H1 (cell line): Measurements from ENCODE around the gene MFGE8. TPM values are rescaled to one million over a fixed set of nuclear protein-coding genes. Genes with fewer than 3 reads are reported as not detected.

Experiments
- CTCF ChIA-PET: fragments of 300-600 bp; sonication (Branson Sonifier 250); formaldehyde crosslinking; loops from one replicate; lab custom pipeline; 2021; ENCODE audit not compliant: partially characterized antibody; lab: Charles Lee
- POLR2A ChIA-PET: fragments of 300-600 bp; sonication (Branson Sonifier 250); formaldehyde crosslinking; loops from one replicate; lab custom pipeline; 2021; ENCODE audit warnings: inconsistent platforms; ENCODE audit not compliant: partially characterized antibody; lab: Charles Lee
- DNase-seq, 2 experiments: peaks; one replicate each; pipeline versions ENCODE4 v3.0.0 to v3.0.0-alpha.2; 2010 to 2022; ENCODE audit warnings: low spot score in 2 of 2, low read depth in 1 of 2, mixed read lengths in 1 of 2
- FAIRE-seq: peaks from 2 replicates; lab custom pipeline; 2011; peaks lifted over from hg19 to GRCh38; lab: Jason Lieb, UNC
- H2AFZ ChIP-seq: 2 replicates; pipeline ENCODE4 v1.8.1; 2012; ENCODE audit warnings: low read length, inconsistent platforms
- H2AK5ac ChIP-seq: 2 replicates; pipeline ENCODE4 v1.6.1; 2013; ENCODE audit warnings: low read depth, low read length
- H2BK120ac ChIP-seq: replicated peaks from 2 replicates; pipeline ENCODE3; 2013; ENCODE audit warnings: low read depth, low read length, inconsistent platforms
- H2BK12ac ChIP-seq: 2 replicates; pipeline ENCODE4 v1.6.1; 2013; ENCODE audit warnings: low read depth, low read length
- H2BK15ac ChIP-seq: 2 replicates; pipeline ENCODE4 v1.6.1; 2013; ENCODE audit warnings: low read length
- H2BK20ac ChIP-seq: 2 replicates; pipeline ENCODE4 v1.6.1; 2013; ENCODE audit warnings: low read length
- H2BK5ac ChIP-seq: 2 replicates; pipeline ENCODE4 v1.6.1; 2013; ENCODE audit warnings: low read depth, low read length
- H3K14ac ChIP-seq: 2 replicates; pipeline ENCODE4 v1.6.1; 2013; ENCODE audit warnings: inconsistent platforms; ENCODE audit not compliant: insufficient read length
- H3K18ac ChIP-seq: 2 replicates; pipeline ENCODE4 v1.6.1; 2013; ENCODE audit warnings: low read length; ENCODE audit errors: extremely low read depth
- H3K23ac ChIP-seq: 2 replicates; pipeline ENCODE4 v1.6.1; 2013; ENCODE audit warnings: inconsistent platforms; ENCODE audit not compliant: insufficient read length
- H3K23me2 ChIP-seq: 2 replicates; pipeline ENCODE4 v1.6.1; 2013; ENCODE audit warnings: low read depth, low read length
- H3K27ac ChIP-seq: 2 replicates; pipeline ENCODE4 v1.6.1; 2011; ENCODE audit warnings: low read depth, low read length, inconsistent platforms
- H3K27me3 ChIP-seq, 4 experiments: replicated peaks in 1 of 4; 1 replicate in 1 of 4; 2 replicates in 3 of 4; pipeline versions ENCODE4 v1.6.1 to v1.8.1; 2011 to 2013; ENCODE audit warnings: low read length in 3 of 4, mild to moderate bottlenecking in 3 of 4, inconsistent platforms in 2 of 4, mixed read lengths in 2 of 4, moderate library complexity in 1 of 4; ENCODE audit not compliant: control insufficient read depth in 3 of 4, insufficient read depth in 3 of 4; ENCODE audit errors: extremely low read depth in 1 of 4
- H3K36me3 ChIP-seq, 4 experiments: 2 replicates each; pipeline versions ENCODE4 v1.6.1 to v1.8.1; 2011 to 2013; ENCODE audit warnings: mild to moderate bottlenecking in 4 of 4, low read length in 3 of 4, moderate library complexity in 2 of 4, control low read depth in 1 of 4, inconsistent platforms in 1 of 4; ENCODE audit not compliant: insufficient read depth in 4 of 4, control insufficient read depth in 2 of 4
- H3K4ac ChIP-seq: replicated peaks from 2 replicates; pipeline ENCODE3; 2013; ENCODE audit warnings: low read length, low read depth, mixed read lengths, inconsistent platforms; ENCODE audit not compliant: insufficient read length
- H3K4me1 ChIP-seq, 4 experiments: replicated peaks in 1 of 4; 1 replicate in 1 of 4; 2 replicates in 3 of 4; pipeline versions ENCODE4 v1.6.1 to v1.8.1; 2011 to 2013; ENCODE audit warnings: low read length in 3 of 4, inconsistent platforms in 2 of 4, mixed read lengths in 1 of 4; ENCODE audit not compliant: insufficient read depth in 4 of 4, control insufficient read depth in 3 of 4
- H3K4me2 ChIP-seq, 2 experiments: 2 replicates each; pipeline versions ENCODE4 v1.6.1 to v1.8.1; 2011 to 2013; ENCODE audit warnings: low read depth in 2 of 2, low read length in 2 of 2, control low read depth in 1 of 2, inconsistent platforms in 1 of 2, mild to moderate bottlenecking in 1 of 2; ENCODE audit not compliant: insufficient read depth in 1 of 2
- H3K4me3 ChIP-seq, 4 experiments: fragments of 200-600, 300-600 bp in 1 of 4; sonication (generic), shearing (Covaris generic), sonication (Bioruptor Twin) in 1 of 4; 2 replicates each; pipeline versions ENCODE4 v1.5.1 to v1.8.1; 2011 to 2016; ENCODE audit warnings: low read length in 4 of 4, low read depth in 3 of 4, control low read depth in 2 of 4, inconsistent platforms in 2 of 4, mild to moderate bottlenecking in 2 of 4, mixed read lengths in 1 of 4, moderate library complexity in 1 of 4; ENCODE audit not compliant: insufficient read depth in 2 of 4; ENCODE audit errors: extremely low read depth in 1 of 4
- H3K56ac ChIP-seq: replicated peaks from 2 replicates; pipeline ENCODE3; 2013; ENCODE audit warnings: low read depth, mild to moderate bottlenecking, mixed read lengths, low read length, inconsistent platforms; ENCODE audit not compliant: insufficient read length
- H3K79me1 ChIP-seq: 2 replicates; pipeline ENCODE4 v1.6.1; 2013; ENCODE audit warnings: low read depth, low read length, control low read depth
- H3K79me2 ChIP-seq, 2 experiments: 2 replicates each; pipeline versions ENCODE4 v1.6.1 to v1.8.1; 2012 to 2013; ENCODE audit warnings: low read length in 2 of 2, mild to moderate bottlenecking in 2 of 2, inconsistent platforms in 1 of 2; ENCODE audit not compliant: insufficient read depth in 2 of 2, control insufficient read depth in 1 of 2
- H3K9ac ChIP-seq, 4 experiments: replicated peaks in 1 of 4; 1 replicate in 1 of 4; 2 replicates in 3 of 4; pipeline versions ENCODE4 v1.6.1 to v1.8.1; 2011 to 2013; ENCODE audit warnings: low read depth in 3 of 4, low read length in 3 of 4, control low read depth in 2 of 4, mild to moderate bottlenecking in 2 of 4, moderate library complexity in 2 of 4, inconsistent platforms in 1 of 4; ENCODE audit errors: extremely low read depth in 1 of 4
- H3K9me3 ChIP-seq, 2 experiments: 2 replicates each; pipeline versions ENCODE4 v1.6.1 to v1.8.1; 2012 to 2013; ENCODE audit warnings: mild to moderate bottlenecking in 2 of 2, moderate library complexity in 2 of 2, control low read depth in 1 of 2, inconsistent platforms in 1 of 2, low read depth in 1 of 2, low read length in 1 of 2, mixed read lengths in 1 of 2; ENCODE audit not compliant: insufficient read depth in 2 of 2
- H4K20me1 ChIP-seq, 2 experiments: replicated peaks in 1 of 2; 2 replicates each; pipeline versions ENCODE3 to v1.8.1; 2011 to 2013; ENCODE audit warnings: inconsistent platforms in 2 of 2, low read length in 2 of 2, mild to moderate bottlenecking in 1 of 2; ENCODE audit not compliant: insufficient read depth in 2 of 2, control insufficient read depth in 1 of 2
- H4K5ac ChIP-seq: 2 replicates; pipeline ENCODE4 v1.6.1; 2013; ENCODE audit warnings: low read length, low read depth, mixed read lengths, inconsistent platforms; ENCODE audit not compliant: insufficient read length
- H4K8ac ChIP-seq: 2 replicates; pipeline ENCODE4 v1.8.0; 2013; ENCODE audit warnings: mild to moderate bottlenecking, moderate library complexity, low read length, inconsistent platforms; ENCODE audit not compliant: insufficient read depth; ENCODE audit errors: extremely low read depth
- H4K91ac ChIP-seq: replicated peaks from 2 replicates; pipeline ENCODE3; 2013; ENCODE audit warnings: low read length, mixed read lengths, inconsistent platforms; ENCODE audit not compliant: insufficient read length
- BCL11A ChIP-seq, 2 experiments: IDR thresholded peaks; one replicate each; pipeline ENCODE4 v1.6.1; 2011; ENCODE audit warnings: low read depth in 2 of 2, low read length in 2 of 2, mild to moderate bottlenecking in 2 of 2
- EZH2 ChIP-seq: fragments of 200-600 bp; sonication (generic); IDR thresholded peaks from 2 replicates; pipeline ENCODE4 v1.7.1; 2012; ENCODE audit warnings: low read depth, mild to moderate bottlenecking, moderate library complexity, low read length, inconsistent platforms; ENCODE audit not compliant: severe bottlenecking
- FOSL1 ChIP-seq: IDR thresholded peaks from 2 replicates; pipeline ENCODE4 v1.6.1; 2011; ENCODE audit warnings: mild to moderate bottlenecking, low read depth, low read length, moderate library complexity; ENCODE audit not compliant: insufficient read depth
- JUND ChIP-seq: IDR thresholded peaks from 2 replicates; pipeline ENCODE4 v1.6.1; 2011; ENCODE audit warnings: mild to moderate bottlenecking, improper control_type of control experiment, low read length
- KDM1A ChIP-seq: fragments of 200-600, 300-600 bp; sonication (generic); IDR thresholded peaks from 2 replicates; pipeline ENCODE4 v1.7.1; 2016; ENCODE audit warnings: mild to moderate bottlenecking, low read length, borderline replicate concordance
- MAFK ChIP-seq: IDR thresholded peaks from 2 replicates; pipeline ENCODE4 v1.6.1; 2012; ENCODE audit warnings: low read depth, mild to moderate bottlenecking, improper control_type of control experiment, low read length
- POU5F1 ChIP-seq: IDR thresholded peaks from 2 replicates; pipeline ENCODE4 v1.6.1; 2011; ENCODE audit warnings: low read depth, mild to moderate bottlenecking, low read length, moderate library complexity
- SP1 ChIP-seq: IDR thresholded peaks from 2 replicates; pipeline ENCODE4 v1.6.1; 2011; ENCODE audit warnings: low read depth, low read length
- SP4 ChIP-seq: IDR thresholded peaks from 2 replicates; pipeline ENCODE4 v1.6.1; 2012; ENCODE audit warnings: low read length, inconsistent platforms
- TCF12 ChIP-seq: IDR thresholded peaks from 2 replicates; pipeline ENCODE4 v1.6.1; 2011; ENCODE audit warnings: low read depth, mild to moderate bottlenecking, low read length
- WGBS, 2 experiments: shearing (Covaris generic) in 1 of 2; methylation state at CpG; one replicate each; pipeline versions ENCODE4 v1.1.6 to v1.1.7; 2013 to 2015; ENCODE audit warnings: low lambda C conversion rate in 2 of 2, mixed read lengths in 2 of 2, inconsistent platforms in 1 of 2, low coverage in 1 of 2, missing lambda C conversion rate in 1 of 2; ENCODE audit not compliant: insufficient replicate concordance in 2 of 2, insufficient coverage in 1 of 2, insufficient read length in 1 of 2; ENCODE audit errors: extremely low coverage in 1 of 2, missing lambda C conversion rate in 1 of 2; 5-methylcytosine and 5-hydroxymethylcytosine counted together
- polyA plus RNA-seq, 7 experiments: library from polyadenylated mRNA; depleted of rRNA in 3 of 7; stranded (reverse) in 5 of 7; unstranded in 2 of 7; fragments of >200 nt in 5 of 7; fragments of 200-250 nt in 2 of 7; gene quantifications; 1 replicate in 5 of 7; 2 replicates in 1 of 7; 4 replicates in 1 of 7; pipeline versions ENCODE4 v1.2.1 to v1.2.3, GENCODE V29; 2011 to 2013; ENCODE audit warnings: missing spikeins in 2 of 7, mixed read lengths in 2 of 7
- total RNA-seq: library from RNA; stranded (reverse); fragmentation: NEBNext Ultra II Directional; extraction: Animal tissue kit (Norgen Biotek cat#: 25700); gene quantifications from 2 replicates; pipeline ENCODE4 v1.2.1, GENCODE V29; 2021

Gene MFGE8
- total and polyA plus RNA-seq, 2 of the 8 experiments (the other 6 are each of a cell fraction or from before 2014, with no cell fraction given) = 1,237 to 2,117 TPM

DNA sequence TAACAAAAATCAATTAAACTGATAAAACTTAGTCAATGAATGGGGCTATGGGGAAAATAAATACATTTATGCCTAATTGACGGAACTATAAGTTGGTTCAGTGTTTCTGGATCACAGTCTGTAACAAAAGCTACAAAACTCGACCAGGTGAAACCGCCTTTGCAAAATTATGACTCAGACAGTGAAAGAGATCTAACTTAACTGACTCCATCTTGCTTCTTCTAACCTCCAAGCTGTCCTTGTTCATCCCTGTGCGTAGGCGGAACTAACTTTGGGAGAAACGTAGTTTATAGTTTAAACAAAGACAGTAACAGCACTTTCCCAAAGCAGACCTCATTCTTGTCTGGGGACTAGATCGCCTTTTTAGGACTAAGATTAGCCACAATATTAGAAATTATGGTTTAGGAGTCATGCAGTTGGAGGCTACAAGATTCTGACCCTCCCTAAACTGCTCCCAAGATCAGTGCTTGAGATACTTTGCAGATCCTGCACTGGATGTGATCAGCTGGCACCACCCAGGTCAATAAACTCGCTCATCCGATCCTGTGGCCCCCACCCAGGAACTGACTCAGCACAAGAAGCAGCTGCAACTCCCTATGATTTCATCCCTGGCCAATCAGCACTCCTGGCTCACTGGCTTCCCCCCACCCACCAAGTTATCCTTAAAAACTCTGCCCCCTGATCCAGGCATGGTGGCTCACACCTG lies 7.2 kb upstream of the MFGE8 start:
- POLR2A ChIA-PET = interaction anchor here (0.6 to 2.3 kb wide), 4 partner anchors 8 to 20 kb away, joined by 3 to 6 read pairs (median 4); no protein-coding TSS in a partner anchor
- H4K91ac ChIP-seq = no peak overlapping the region
- H3K4me3 ChIP-seq = no peak overlapping the region
- no peaks in the 10 kb centered on the region for H3K36me3 ChIP-seq
- no peak for TF ChIP-seq JUND
- TF ChIP-seq TCF12 = no peak
- TF ChIP-seq SP4 = no peak
- TF ChIP-seq FOSL1 = no peak
- no peak for TF ChIP-seq KDM1A
- TF ChIP-seq MAFK = no peak
- no peak for TF ChIP-seq BCL11A (IDR thresholded peaks at IDR 0.05; ENCODE audit: low read depth in 2 of 2, low read length in 2 of 2)
- TF ChIP-seq SP1 = no peak
- TF ChIP-seq EZH2 = no peak
- no peak for TF ChIP-seq POU5F1
- TF ChIP-seq, all 59 proteins: peak for 0
- H2BK12ac ChIP-seq = no peak overlapping the region; the same call in 1 of the 2 replicates
- H2AK5ac ChIP-seq = no peak overlapping the region
- no peaks in the 10 kb centered on the region for H4K20me1 ChIP-seq
- H3K23me2 ChIP-seq = no peaks in the 10 kb centered on the region
- H3K79me2 ChIP-seq = no peaks in the 10 kb centered on the region
- H3K27me3 ChIP-seq = no peaks in the 10 kb centered on the region; a peak in 1 of 7 replicates
- H3K56ac ChIP-seq = no peak overlapping the region
- H4K5ac ChIP-seq = no peak overlapping the region
- H3K23ac ChIP-seq = no peak overlapping the region
- 0 out of 2 replicates have a peak overlapping the region, but pooled peaks have one; percentile 5 for H2BK20ac ChIP-seq
- no peak overlapping the region for H3K4ac ChIP-seq
- WGBS, 2 experiments = 91% methylated on average over 9 of the region's 9 CpGs; no CpG with 5 or more reads in 1 of the 2 experiments
- H3K18ac ChIP-seq = no peak overlapping the region
- DNase-seq (peak in 1 of 2 experiments; percentile 41), FAIRE-seq (no peak)
- no peak overlapping the region for H2BK5ac ChIP-seq
- peak overlapping the region; percentile 45; the same call in 1 of the 2 replicates for H2AFZ ChIP-seq
- CTCF ChIA-PET = interaction anchor here (2.0 to 2.1 kb wide), 2 partner anchors 16 to 19 kb away, joined by 5 to 9 read pairs; no protein-coding TSS in a partner anchor
- 0 out of 2 replicates have a peak overlapping the region, but pooled peaks have one; percentile 12 for H2BK15ac ChIP-seq
- H2BK120ac ChIP-seq = no peak overlapping the region
- 0 out of 7 replicates have a peak, but pooled peaks cover 0 to 3% (median 0%) of the 10 kb centered on the region in 4 experiments for H3K4me1 ChIP-seq
- H3K27ac ChIP-seq = no peak overlapping the region
- 0 out of 4 replicates have a peak, but pooled peaks cover 0 to 2% of the 10 kb centered on the region in 2 experiments for H3K9me3 ChIP-seq
- H4K8ac ChIP-seq = no peak overlapping the region
- no peak overlapping the region for H3K9ac ChIP-seq
- no peaks in the 10 kb centered on the region for H3K79me1 ChIP-seq
- H3K4me2 ChIP-seq = no peak overlapping the region
- H3K14ac ChIP-seq = no peak overlapping the region
